ENCODE data around the gene KLHDC10.
"Not testable (repeated sequence)": the region's sequence is repeated elsewhere in the genome, so short reads cannot be mapped to it uniquely, and the experiment has no call there.

The KLHDC10 gene

GRCh38 chr7:130124711-130125110 is 54.4 kb downstream of the KLHDC10 start:
- H3K36me3 ChIP-seq: peaks cover 50% of the 10 kb centered on the region

GRCh38 chr7:130126840-130127239 is 56.5 kb downstream of the KLHDC10 start:
- H3K4me3 ChIP-seq (ENCODE audit: low read depth, low read length); DNase-seq; H3K4me1 ChIP-seq; H3K9me3 ChIP-seq; H3K27me3 ChIP-seq: not testable (repeated sequence)
- peaks cover 55% of the 10 kb centered on the region for H3K36me3 ChIP-seq

More at GRCh38 chr7:130124711-130125110, 54.4 kb downstream of the KLHDC10 start:
- Histone ChIP-seq H3K27me3 (no peaks in the 10 kb centered on the region), H3K9me3 (no peaks in the 10 kb centered on the region), H3K4me1 (peaks cover 4% of the 10 kb centered on the region; the same call in 1 of the 2 replicates), H3K4me3 (ENCODE audit: low read depth, low read length) (no peak overlapping the region)
- no peak for TF ChIP-seq CTCF (IDR thresholded peaks at IDR 0.05; ENCODE audit: low read depth, low read length)
- no peak for DNase-seq

GRCh38 chr7:130127404-130127803 is 57.1 kb downstream of the KLHDC10 start:
- H3K27me3 ChIP-seq: no peaks in the 10 kb centered on the region
- H3K9me3 ChIP-seq: no peaks in the 10 kb centered on the region
- TF ChIP-seq CTCF (IDR thresholded peaks at IDR 0.05; ENCODE audit: low read depth, low read length): no peak
- H3K36me3 ChIP-seq: peaks cover 50% of the 10 kb centered on the region
- no peak overlapping the region for H3K4me3 ChIP-seq (ENCODE audit: low read depth, low read length)
- H3K4me1 ChIP-seq: peaks cover 4% of the 10 kb centered on the region; the same call in 1 of the 2 replicates
- no peak for DNase-seq

- no peak overlapping the region for H3K4me3 ChIP-seq (ENCODE audit: low read depth, low read length)
- no peak for DNase-seq
Observed at GRCh38 chr7:130127821-130128317, 57.5 kb downstream of the KLHDC10 start.

GRCh38 chr7:130129011-130129411 is 58.7 kb downstream of the KLHDC10 start:
- no peak overlapping the region for H3K4me3 ChIP-seq (ENCODE audit: low read depth, low read length)
- peaks cover 4% of the 10 kb centered on the region; the same call in 1 of the 2 replicates for H3K4me1 ChIP-seq
- TF ChIP-seq CTCF (IDR thresholded peaks at IDR 0.05; ENCODE audit: low read depth, low read length): no peak
- no peak for DNase-seq
- H3K9me3 ChIP-seq: no peaks in the 10 kb centered on the region
- no peaks in the 10 kb centered on the region for H3K27me3 ChIP-seq
- peaks cover 45% of the 10 kb centered on the region for H3K36me3 ChIP-seq

More at GRCh38 chr7:130127821-130128317, 57.5 kb downstream of the KLHDC10 start:
- Histone ChIP-seq H3K27me3 (no peaks in the 10 kb centered on the region), H3K4me1 (peaks cover 4% of the 10 kb centered on the region; the same call in 1 of the 2 replicates), H3K9me3 (no peaks in the 10 kb centered on the region), H3K36me3 (peaks cover 46% of the 10 kb centered on the region)
- no peak for TF ChIP-seq CTCF (IDR thresholded peaks at IDR 0.05; ENCODE audit: low read depth, low read length)

GRCh38 chr7:130131191-130131834 is 61.0 kb downstream of the KLHDC10 start:
- DNase-seq: no peak
- H3K9me3 ChIP-seq: no peaks in the 10 kb centered on the region
- H3K4me3 ChIP-seq (ENCODE audit: low read depth, low read length): no peak overlapping the region
- peaks cover 9% of the 10 kb centered on the region for H3K4me1 ChIP-seq
- no peak for TF ChIP-seq CTCF (IDR thresholded peaks at IDR 0.05; ENCODE audit: low read depth, low read length)
- H3K27me3 ChIP-seq: no peaks in the 10 kb centered on the region
- H3K36me3 ChIP-seq: peaks cover 37% of the 10 kb centered on the region
